Fibroblast of skin of right biceps (primary cell): ENCODE results near the gene MEN1.
A peak's percentile ranks its signal among the peaks of the same experiment; 100 is the strongest.

Experiments used
- DNase-seq: peaks from one replicate; pipeline ENCODE4 v3.0.0-alpha.2; 2013

MEN1 gene

DNA sequence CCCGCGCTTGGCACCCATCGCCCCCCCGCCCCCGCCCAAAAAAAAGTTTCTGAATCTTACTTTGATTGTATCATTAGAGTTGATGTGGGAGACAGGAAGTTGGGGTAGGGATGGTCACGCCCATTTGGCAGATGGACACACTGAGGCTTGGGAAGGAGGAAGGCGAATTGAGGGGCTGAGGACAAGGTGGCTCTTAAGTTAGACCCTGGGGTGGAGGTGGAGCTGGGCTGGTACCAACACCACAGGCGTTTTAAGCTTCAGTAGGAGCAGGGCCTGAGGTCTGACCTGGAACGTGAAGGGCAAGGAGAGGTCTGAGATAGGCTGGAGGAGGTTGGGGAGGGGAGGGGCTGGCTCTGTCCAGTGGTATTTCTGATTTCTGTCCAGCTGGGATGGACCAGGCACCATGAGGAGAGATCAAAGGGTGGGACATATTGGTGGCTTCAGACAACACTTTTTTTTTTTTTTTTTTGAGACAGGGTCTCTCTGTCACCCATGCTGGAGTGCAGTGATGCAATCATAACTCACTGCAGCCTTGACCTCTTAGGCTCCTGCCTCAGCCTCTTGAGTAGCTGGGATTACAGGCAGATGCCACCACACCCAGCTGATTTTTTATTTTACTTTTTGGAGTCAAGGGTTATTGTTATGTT, 34.9 kb upstream of the MEN1 start:
- no peak for DNase-seq

DNA sequence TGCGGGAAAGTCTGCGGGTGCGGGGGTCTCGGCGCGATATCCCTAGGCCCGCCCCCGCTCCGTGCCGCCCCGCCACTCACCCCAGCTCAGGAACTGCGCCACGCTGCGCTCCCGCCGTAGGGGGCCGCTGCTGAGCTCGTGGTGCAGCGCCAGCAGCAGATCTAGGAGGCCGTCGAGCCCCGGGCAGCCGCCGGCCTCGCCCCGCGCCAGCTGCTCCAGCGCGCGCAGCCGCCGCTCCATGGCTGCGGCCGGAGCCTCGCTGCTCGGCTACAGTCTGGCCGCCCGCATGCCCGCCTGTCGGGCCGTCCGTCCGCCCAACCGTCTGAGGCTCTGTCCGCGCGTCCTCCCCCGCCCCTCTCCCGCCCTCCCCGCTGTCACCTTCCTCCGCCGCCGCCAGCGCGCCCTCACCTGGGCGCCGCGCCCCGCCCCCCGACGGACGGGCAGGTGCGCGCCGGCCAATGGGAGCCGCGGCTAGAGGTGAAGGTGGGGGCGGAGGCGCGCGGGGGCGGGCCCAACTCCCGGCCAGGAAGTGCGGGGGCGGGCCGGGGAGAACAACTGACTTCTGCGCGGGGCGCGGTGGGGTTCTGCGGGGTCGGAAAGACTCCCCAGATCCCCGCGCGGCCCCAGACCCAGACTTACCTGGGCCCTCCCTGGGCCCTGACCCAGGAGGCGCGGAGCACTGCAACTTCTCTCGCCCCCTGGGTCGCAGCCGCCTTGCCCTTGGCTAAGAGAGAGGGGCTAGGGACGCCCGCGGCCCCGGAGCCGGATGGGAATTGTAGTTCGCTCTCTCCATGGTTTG, 34.2 kb upstream of the MEN1 start, which contains the start of gene CDC42BPG:
TSS of gene CDC42BPG (minus strand) at position 324 of the 799 bp plus-strand sequence. CDS start at position 240, 84 bp downstream.
- DNase-seq, result peak; percentile 62

- no peak for DNase-seq
Measured at GRCh38 chr11:64843686-64844329, 33.5 kb upstream of the MEN1 start.

- DNase-seq, result no peak
Measured at GRCh38 chr11:64842851-64843685, 32.7 kb upstream of the MEN1 start.

DNA sequence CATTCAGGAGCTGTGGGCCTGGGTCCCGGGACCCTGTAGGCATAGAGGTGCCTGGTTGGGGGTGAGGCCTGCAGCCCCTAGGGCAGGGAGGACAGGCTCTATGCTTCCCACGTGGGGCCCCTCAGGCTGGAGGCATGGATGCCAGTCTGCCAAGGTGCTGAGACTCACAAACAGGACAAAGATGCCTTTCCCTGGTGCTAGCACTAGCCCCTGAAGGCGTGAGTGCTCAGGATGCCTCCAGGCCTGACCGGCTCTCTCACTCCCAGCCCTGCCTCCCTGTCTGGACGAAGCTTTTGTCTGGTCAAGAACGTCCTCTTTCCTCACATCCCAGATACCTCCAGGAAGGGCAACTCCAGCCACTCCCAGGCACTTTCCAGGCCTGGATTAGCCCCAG, 32.0 kb upstream of the MEN1 start:
- no peak for DNase-seq

DNA sequence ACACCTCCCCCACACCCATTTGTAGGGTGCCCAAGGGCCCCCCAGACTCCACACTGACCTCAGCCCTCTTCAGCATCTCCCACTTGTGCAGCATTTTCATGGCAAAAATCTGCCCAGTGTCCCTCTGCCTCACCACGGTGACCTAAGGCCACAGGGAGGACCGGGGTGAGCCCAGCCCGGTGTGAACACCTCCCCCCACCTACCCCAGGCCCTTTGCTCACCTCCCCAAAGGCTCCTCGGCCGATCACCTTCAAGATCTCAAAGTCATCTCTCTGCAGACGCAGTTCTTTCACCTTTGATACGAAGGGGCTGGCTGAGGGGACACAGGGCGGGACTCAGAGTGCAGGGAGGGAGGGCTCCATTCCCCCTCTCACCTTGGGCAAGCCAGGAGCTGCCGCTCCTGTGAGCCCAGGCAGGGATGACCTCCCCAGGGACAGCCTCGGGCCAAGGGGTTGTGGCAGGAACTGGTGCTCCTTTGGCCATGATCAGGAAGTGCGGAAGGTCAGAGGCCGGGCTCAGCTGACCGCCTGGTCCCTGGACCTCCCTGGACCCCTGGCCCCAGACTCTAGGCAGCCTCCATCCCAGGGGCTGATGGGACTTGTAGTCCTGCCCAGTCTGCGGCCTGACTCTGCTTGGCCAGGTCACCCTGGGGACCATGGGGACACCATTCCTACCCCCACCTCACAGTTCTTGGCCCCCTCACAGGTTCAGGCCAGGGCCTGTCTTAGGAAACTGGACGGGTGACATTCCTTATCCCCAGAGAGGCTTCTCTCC, 31.4 kb upstream of the MEN1 start:
- no peak for DNase-seq

DNA sequence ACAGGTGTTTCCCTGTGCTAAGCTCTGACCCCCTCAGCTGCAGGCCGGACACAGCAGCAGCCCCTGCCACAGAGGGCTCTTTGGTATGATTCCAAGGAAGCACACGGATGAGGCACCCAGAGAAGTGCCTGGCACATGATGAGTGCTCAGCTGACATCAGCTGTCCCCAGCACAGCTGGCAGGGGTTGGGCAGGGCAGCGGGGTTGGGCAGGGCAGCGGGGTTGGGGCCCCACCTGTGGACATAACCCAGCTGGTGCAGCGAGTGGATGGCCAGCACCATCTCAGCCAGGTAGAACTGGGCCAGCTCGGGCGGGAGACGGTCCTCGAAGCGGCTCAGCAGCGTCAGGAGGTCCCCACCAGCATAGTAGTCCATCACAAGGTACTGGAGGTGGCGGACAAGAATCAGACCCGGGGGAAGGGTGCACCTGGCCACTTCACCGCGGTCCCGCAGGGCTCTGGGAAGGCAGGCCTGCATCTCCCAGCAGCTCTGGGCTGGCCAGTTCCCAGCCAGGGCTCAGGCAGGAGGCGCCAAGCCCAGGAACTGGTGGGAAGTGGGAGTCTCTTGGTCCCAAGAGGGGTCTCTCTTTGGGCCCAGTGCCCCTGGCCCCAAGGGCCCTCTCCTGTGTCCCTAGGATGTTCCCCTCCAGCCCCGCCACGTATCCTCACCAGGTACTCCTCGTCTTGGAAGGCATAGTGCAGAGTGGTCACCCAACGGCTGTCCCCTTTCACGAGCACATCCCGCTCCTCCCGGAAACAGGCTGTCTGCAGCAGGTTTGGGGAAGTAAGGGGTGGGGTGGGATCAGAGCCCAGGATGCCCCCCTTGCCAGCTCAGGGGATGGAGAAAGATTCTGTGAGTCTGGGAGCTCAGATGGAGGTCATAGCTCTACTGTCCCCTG, 29.8 kb upstream of the MEN1 start:
- DNase-seq, result no peak

- no peak for DNase-seq
Measured at GRCh38 chr11:64839335-64839734, 29.0 kb upstream of the MEN1 start.

GRCh38 chr11:64838600-64839334, 28.4 kb upstream of the MEN1 start:
- DNase-seq, result no peak

DNA sequence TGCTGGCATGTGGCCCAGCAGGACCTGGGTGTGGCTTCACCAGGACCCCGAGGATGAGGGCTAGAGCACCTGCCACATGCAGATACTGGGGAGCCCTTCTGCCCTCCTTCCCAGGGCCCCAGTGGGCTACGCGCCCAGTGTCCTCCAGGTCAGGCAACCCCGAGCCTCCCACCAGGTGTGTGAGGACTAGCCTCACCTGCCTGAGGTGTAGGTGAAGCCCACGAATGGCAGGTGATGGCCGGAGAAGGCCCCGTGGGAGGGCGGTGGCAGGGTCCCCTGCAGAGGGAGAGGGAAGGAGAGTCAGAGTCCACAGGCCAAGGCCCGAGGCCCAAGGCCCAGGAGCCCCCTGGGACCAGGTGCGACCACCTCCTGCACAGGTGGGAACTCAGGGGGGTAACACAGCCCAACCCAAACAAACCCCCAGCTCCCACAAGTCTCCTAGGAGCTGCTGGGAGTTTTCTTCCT, 27.6 kb upstream of the MEN1 start:
- no peak for DNase-seq

GRCh38 chr11:64836448-64837072, 26.2 kb upstream of the MEN1 start:
- DNase-seq, result no peak

DNA sequence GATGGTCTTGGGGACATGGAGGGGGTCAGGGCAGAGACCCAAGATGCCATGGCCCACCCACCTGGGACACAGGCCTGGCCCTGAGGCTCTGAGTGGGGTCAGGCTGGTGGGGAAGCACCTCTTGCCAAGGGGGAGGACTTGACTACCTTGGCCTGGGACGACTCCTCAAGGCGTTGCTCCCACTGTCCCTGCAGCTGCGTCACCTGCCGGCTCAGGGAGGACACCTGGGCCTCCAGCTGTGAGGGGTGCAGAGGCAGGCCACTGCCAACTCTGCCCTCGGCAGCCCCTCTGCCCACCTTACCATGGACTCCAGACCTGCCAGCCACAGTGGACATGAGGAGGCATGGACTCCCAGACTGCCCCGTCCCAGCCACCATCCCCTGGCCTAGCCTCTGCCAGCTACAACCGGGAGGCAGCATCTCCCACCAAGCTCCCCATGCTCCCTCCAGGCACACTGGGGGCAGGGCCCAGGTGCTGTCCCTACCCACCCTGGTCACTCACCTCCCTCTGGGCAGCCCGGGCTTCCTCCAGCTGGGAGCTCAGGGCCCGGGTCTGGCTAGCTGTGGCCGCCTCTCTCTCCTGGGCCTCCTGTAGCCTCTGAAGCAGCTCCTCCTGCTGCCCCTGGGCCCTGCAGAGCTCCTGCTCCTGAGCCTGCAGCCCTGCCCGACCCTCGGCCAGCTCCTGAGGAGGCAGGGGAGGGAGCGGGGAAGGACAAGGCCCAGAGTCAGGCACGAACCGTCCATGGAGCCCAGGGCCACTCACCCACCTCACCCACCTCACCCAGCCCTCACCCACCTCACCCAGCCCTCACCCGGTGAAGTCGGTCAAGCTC, 25.5 kb upstream of the MEN1 start:
- DNase-seq, result no peak

DNA sequence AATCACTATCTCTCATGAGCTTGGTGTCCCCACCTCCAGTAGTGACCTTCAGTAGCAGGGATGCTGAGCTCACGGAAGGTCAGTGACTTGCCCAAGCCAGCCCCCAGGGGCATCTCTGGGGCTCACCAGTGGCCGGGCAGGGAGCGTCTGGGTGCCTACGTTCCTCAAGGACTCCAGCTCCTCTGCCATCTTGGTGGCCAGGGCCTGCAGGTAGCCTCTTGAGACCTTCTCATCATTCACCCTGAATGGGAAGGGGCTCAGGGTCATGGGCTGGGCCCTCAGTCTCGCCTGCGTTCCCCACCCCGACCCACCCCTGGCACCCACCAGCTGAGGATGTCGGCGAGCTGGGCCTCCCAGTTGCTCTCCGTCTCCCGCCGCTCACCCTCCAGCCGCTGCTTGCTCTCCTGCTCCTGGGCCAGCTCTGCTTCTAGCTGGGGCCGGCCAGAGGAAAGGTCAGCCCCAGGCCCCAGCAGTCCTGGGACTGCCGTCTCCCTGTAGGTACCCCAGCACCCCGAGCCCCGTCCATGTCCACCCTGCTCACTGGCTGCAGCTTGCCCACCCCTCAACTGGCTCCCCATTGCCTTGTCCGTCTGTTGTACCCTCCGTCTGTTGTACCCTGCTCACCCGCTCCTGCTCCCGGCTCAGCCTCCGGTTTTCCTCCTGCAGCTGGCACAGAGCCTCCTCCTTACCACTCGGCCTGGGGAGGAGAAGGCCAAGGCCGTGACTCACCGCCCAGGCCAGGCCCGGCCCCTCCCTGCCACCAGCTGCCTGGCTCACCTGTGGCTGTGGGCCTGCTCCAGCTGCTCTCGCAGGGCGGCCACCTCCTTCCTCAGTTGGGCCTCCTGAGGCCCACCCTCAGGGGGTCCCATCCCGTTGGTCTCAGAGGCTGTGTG, 24.6 kb upstream of the MEN1 start:
- DNase-seq, result no peak

- DNase-seq, result no peak
Measured at GRCh38 chr11:64834031-64834722, 23.8 kb upstream of the MEN1 start.

DNA sequence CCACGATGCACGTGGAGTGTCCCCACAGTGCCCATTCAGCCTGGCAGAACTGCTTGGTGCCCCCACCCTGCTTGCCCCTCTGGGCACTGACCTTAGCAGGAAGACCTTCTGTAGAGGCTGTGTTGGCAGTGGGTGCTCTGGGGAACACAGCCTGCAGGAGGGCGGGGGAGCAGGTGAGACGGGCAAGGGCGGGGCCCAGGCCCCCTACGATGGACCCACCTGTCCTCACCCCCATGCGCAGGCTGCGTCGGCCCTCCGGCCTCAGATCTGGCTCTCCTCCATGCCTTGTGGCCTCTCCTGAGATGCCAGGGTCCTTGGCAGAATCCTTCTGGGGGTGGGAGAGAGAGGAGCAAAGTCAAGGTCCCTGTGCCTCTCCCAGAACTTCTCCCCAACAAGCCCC, 23.2 kb upstream of the MEN1 start:
- DNase-seq, result no peak

DNA sequence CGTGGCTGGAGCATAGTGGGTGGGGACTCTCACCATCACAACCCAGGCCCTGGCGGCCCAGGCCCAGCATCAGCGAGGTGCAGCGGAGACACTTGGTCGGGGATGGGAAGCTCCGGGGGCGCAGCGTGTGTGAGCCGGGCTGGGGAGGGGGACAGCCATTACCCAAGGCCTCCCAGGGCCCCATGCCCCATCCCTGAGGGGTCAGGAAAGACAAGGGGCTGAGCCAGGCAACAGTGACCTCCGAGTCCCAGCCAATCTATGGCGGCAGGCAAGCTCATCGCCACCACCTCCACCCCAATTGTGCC, 22.8 kb upstream of the MEN1 start:
- DNase-seq, result no peak

GRCh38 chr11:64832467-64833197, 22.3 kb upstream of the MEN1 start:
- no peak for DNase-seq
